ENCODE results near the gene TBK1. TPM values are rescaled to one million over a fixed set of nuclear protein-coding genes. Genes with fewer than 3 reads are reported as not detected.
A peak's percentile ranks its signal among the peaks of the same experiment; 100 is the strongest.

TBK1 gene
- total and polyA plus RNA-seq, 9 of the 15 experiments (the other 6 are each of a cell fraction or from before 2014, with no cell fraction given): 20.4 to 42.0 (median 27.8) TPM

- peaks cover 78% of the 10 kb centered on the region for H3K36me3 ChIP-seq (ENCODE audit: control insufficient read depth, insufficient read depth, low read length)
- no peak overlapping the region for H3K27ac ChIP-seq (ENCODE audit: extremely low read depth, low read depth, low read length)
- TSS peak; percentile 4 for BruUV-seq (replicated peaks)
- ChIA-PET CTCF (ENCODE audit: low intra/inter-chr PET ratio) (no interaction called here), POLR2A (interaction anchor here (1.7 kb wide), 1 partner anchor 19 kb away, joined by 3 read pairs; no protein-coding TSS in a partner anchor)
- intact Hi-C loops (cut with micrococcal nuclease) (no loop called here), in situ Hi-C loops (cut with MboI) (no loop called here)
- no peaks in the 10 kb centered on the region for H3K4me1 ChIP-seq (replicated peaks in 1 of 2; ENCODE audit: control insufficient read depth in 2 of 2, insufficient read depth in 2 of 2, low read length in 2 of 2)
- H3K9ac ChIP-seq (ENCODE audit: insufficient read depth in 1 of 2, low read depth in 2 of 2, low read length in 2 of 2): no peak overlapping the region
- H3K4me2 ChIP-seq (ENCODE audit: insufficient read depth, low read length): no peak overlapping the region
- no peaks in the 10 kb centered on the region for H3K9me3 ChIP-seq (replicated peaks; ENCODE audit: control insufficient read depth, insufficient read depth, low read depth, low read length)
- H3K27me3 ChIP-seq (ENCODE audit: control insufficient read depth in 2 of 2, insufficient read depth in 2 of 2, low read length in 2 of 2): no peaks in the 10 kb centered on the region
- no peaks in the 10 kb centered on the region for H3K9me1 ChIP-seq (ENCODE audit: control insufficient read depth, insufficient read depth, low read length)
- H3K79me2 ChIP-seq (ENCODE audit: control insufficient read depth, insufficient read depth, low read length): 0 out of 3 replicates have a peak, but pooled peaks cover 5% of the 10 kb centered on the region
- ATAC-seq (no peak), DNase-seq (ENCODE audit: extremely low read depth in 1 of 4, low spot score in 3 of 4) (no peak), FAIRE-seq (no peak)
- H2AFZ ChIP-seq (ENCODE audit: low read depth, low read length): no peak overlapping the region
- no peaks in the 10 kb centered on the region for H4K20me1 ChIP-seq (replicated peaks; ENCODE audit: control insufficient read depth, insufficient read depth, low read length)
- no peak overlapping the region for H3K4me3 ChIP-seq
- TF ChIP-seq NFIX (CRISPR knock-in tag; IDR thresholded peaks at IDR 0.05; ENCODE audit: low read depth): peak; percentile 56
- no peak for TF ChIP-seq E4F1 (CRISPR knock-in tag; IDR thresholded peaks at IDR 0.05; ENCODE audit: borderline replicate concordance)
- TF ChIP-seq HDAC1 (IDR thresholded peaks at IDR 0.05): no peak
- no peak for TF ChIP-seq PBX2 (CRISPR knock-in tag; IDR thresholded peaks at IDR 0.05; ENCODE audit: low read depth)
- TF ChIP-seq PBX2 (tag; conservative IDR thresholded peaks at IDR 0.05; ENCODE audit: low read depth): no peak
- TF ChIP-seq ZNF586 (CRISPR knock-in tag; conservative IDR thresholded peaks at IDR 0.05): no peak
- no peak for TF ChIP-seq E2F5 (CRISPR knock-in tag; IDR thresholded peaks at IDR 0.05)
- no peak for TF ChIP-seq GTF2A2 (tag; IDR thresholded peaks at IDR 0.05)
- peak; percentile 92 for TF ChIP-seq NFIC (IDR thresholded peaks at IDR 0.05)
- TF ChIP-seq ZNF311 (CRISPR knock-in tag; IDR thresholded peaks at IDR 0.05): no peak
- TF ChIP-seq RNF2 (IDR thresholded peaks at IDR 0.05): no peak
- TF ChIP-seq SMAD4 (CRISPR knock-in tag; conservative IDR thresholded peaks at IDR 0.05): no peak
- no peak for TF ChIP-seq HES1 (IDR thresholded peaks at IDR 0.05; ENCODE audit: low read depth)
Measured at GRCh38 chr12:64466178-64466577, 14.3 kb downstream of the TBK1 start.
